Activated CD8-positive, alpha-beta memory T cell treated with anti-CD3 and anti-CD28 coated beads, Interleukin-2, amount 50 U/mL, for 24 hours (primary cell): ENCODE results near the gene ERC2.

Experiments
- DNase-seq: peaks from one replicate; pipeline ENCODE4 v3.0.0-alpha.2; 2020; ENCODE audit errors: extremely low read depth

The ERC2 gene

DNA sequence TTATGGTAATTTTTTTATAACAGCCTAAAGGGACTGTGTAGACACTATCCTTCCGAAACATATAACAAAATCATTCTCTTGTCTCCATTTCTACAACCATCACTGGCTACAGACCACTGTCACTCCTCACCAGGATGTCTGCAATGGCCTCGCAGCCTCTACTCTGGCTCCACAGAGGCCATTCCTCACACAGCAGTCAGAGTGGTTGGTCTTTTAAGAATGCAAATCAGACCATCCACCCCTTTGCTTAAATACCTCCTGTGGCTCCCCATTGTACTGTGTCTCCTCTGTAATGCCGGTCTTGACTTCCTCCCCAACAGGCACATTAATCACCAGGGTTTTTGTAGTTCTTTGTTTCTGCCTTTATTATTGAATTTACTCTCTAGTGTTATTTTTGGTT lies 344.8 kb downstream of the ERC2 start:
- no peak for DNase-seq

DNA sequence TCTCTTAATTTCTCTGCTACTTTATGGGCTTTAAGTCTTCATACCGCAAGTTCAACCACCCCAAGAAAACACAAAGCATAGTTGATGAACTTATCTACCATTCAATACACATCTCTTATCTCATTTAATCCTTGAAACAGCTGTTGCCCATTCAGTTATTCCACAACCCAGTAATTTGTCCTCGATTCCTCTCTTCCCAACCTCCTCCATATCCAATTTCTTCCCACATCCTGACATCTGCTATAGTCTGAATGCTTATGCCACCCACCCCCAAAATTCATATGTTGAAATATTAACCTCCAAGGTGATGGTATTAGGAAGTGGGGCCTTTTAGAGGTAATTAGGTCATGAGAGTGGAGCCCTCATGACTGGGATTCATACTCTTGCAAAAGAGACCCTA lies 345.4 kb downstream of the ERC2 start:
- DNase-seq: no peak

DNA sequence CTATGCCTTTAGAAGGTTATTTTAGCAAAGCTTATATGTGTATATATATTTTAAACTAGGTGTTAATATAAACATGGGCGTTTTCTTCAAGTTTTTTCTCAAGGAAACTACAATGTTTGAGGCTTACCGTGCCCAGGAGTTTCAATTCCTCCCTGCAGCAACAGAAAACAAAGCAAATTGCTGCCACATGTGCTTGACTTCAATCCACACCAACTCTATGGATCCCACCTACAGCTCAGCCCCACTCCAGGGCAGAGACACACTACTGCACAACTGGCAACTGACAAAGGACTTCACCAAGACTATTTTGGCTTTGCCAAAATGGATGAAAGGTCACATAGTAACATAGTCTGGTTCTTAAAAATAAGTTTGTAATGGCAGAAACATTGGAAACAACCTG lies 346.6 kb downstream of the ERC2 start:
- DNase-seq: no peak

DNA sequence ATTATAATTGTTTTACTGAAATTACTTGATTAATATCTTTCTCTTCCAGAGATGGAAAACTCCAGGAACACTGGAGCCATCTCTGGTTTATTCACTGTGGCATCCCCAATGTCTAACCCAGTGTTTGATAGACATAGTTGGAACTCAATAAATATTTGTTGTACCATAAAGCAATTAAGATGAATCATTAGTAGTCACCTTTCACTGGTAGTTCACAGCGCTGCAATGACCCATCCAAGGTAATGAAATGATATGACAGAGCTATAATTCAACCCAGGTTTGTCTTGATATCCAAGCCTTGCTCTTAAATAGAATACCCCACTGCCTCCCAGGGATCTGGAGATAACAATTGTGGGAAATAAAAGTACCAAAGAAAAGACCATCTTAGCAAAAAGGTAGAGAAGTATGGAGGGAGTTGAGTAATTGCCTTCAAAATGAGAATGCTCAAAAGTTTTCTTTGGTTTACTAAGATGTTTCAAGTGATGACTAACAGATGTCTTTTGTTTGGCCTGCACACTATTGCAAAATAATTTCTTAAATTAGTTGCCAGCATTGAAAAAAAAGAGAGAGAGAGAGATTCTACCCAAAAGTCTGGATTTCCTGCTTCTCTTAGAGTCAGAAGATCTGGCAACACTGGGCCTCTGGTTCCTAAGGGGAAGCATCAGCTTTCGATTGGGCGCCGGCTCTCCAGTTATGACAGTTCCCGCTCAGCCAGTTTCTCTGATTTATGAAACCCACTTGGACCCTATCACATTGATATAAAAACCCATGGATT lies 348.5 kb downstream of the ERC2 start:
- no peak for DNase-seq

DNA sequence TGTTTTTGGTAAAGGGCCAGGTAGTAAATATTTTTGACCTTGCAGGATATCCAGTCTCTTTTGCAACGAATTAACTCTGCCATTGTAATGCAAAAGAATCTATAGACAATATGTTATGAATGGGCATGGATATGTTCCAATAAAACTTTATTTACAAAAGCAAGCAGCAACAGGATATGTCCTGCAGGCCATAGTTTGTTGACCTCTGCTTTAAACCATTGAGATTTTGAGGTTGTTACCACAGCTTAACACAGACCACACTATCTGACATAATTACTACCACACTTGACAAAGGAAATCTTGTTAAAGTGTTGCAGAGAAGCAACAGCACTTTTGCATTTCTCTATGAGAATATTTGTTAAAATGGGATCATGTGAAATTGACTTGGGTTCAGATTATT lies 349.3 kb downstream of the ERC2 start:
- no peak for DNase-seq

DNA sequence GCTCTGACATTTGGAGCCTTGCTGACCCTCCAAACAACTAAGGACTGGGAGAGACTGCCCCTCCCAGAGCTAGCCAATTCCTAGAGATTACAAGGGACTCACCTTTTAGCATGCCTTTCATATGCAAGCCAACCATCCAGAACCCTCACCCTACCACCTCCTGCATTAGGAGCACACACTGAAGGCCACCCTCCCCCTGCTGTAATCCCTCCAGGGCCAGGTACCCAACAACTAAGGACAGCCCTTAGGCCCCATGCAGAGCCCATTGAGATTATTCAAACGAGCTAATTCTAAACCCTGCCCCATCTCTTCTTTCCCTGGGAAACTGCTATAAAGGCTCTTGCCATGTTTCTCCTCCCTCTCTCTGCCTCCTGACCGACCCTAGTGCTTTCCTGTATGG lies 352.6 kb downstream of the ERC2 start:
- DNase-seq: no peak

DNA sequence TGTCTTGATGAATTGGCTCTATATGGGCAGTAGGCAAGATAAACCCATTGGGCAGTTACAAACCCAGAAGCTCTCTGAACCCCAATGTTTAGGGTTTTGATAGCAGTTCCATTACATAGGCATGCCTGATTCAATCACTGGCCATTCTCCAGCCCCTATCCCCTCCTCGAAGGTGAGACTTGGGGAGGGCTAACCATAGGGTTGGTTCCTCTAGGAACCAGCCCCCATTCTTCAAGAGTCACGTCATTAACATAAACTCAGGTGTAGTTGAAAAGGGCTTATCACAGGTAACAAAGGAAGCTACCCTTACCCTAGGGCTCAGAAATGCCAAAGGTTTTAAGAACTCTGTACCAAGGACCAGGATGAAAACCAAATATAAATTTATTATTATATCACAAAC lies 353.1 kb downstream of the ERC2 start:
- DNase-seq: no peak

DNA sequence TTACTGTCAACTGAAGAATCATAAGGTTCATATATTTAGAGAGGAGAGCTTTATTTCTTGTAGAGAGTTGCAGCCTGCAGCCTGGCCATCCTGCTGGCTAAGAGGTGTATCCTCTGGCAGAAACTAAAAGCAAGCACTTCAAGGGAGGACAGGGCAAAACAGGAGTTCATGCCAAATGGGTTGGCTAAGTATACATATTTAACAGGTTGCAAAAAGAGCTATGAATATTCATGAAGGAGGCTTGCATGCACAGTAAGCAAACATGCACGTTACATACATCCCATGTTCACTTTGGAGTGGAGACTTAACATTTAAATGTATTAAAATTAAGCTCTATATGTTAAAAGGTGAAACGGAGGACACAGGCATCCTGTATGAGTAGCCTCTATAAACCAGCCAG lies 354.4 kb downstream of the ERC2 start:
- no peak for DNase-seq

DNA sequence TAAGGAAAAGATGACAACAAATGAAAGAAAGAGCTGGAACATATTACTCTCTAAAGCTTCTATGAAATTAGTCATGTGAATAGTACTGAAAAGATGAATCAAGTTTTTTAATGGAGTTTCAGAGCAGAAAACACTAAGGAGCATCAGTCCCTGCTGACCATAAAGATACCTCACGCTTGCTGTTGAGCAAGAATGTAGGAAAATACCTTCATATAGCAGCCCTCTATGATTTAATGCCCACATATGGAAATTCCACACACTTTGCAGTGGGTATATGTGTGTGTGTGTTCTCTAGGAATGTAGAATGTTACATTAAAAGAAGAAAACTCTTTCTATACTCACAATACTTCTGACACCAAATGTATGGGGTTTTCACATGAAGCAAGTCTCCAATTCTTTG lies 355.0 kb downstream of the ERC2 start:
- no peak for DNase-seq

DNA sequence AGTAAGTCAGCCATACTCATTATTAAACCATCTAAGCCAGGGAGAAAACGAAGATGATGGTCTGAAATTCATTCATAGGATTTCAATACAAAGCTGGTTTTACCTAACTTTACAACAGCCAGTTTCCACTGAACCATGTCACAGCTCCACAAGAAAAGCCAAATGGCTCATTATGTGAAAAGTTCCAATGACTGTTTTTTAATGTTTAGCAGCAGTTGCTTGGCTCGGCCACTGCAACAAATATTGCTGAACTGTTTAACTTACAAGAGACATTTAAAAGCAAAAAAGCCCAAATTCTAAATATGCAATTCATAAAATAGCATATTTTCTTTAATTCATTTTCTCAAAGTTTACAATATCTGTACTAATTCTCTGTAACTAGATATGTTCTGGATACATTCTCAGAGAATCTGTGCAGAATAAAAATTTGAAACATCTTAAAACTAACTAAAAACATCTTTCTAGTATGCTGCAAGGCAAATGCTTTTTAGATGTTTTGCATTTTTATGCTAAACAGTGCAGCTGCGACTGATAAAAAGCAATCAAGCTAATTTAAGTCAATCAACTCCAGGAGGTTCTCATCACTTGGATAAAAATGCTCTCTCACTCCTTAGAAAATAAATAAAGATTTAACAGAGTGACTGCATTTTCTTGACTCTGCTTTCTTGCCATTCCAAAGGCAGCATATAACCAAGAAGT lies 356.5 kb downstream of the ERC2 start:
- DNase-seq: no peak

DNA sequence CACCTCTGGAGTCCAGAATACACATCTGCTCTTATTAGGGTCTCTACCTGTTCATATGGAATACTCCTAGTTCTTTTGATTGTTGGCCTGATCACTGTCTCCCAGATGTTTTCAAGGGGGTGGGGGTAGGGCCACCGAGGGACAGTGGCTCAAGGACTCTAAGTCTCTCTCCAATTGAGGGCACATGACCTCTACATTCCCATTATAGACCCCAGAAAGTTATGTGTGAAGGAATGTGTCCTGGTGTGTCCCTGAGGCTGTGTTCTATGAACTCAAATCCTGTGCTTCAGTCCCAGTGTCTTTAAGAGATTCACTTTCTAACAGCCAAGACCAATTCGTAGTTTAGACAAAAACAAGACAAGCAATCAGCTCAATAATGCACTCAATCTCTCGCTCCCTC lies 357.4 kb downstream of the ERC2 start:
- no peak for DNase-seq

DNA sequence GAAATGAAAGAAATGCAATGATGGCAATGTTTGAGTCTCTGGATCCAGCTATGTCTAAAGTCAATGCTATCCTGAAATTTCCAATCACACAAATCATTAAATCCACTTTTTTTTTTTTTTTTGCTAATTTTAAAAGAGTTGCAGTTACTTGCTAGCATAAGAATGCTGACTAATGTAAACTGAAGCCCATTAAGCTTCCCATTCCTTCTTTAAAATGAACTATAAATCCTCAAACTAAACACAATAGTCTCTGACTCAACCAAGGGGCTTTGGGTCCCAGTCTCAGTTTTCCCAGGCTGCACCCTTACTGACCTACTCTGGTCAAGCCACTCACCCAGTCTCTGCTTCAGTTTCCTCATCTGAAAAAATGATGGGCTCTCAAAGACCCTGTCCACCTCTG lies 361.1 kb downstream of the ERC2 start:
- no peak for DNase-seq

DNA sequence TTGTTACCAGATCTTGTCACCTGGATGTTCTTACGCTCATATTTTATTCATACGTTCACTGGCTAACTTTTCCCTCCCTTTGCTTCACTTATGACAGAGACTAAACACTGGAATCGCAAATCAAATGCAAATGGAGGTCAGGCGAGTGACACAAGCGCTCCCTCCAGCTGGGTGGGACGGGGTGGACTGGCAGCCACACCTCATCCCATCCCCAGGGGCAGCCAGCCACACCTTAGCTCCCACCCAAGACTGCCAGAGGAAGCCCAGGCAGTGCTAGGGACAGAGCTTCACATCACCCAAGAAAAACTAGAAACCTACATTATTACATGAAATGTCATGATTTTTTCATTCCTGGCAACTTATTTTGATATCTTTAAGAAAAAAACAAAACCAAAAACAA lies 366.2 kb downstream of the ERC2 start:
- DNase-seq: no peak

DNA sequence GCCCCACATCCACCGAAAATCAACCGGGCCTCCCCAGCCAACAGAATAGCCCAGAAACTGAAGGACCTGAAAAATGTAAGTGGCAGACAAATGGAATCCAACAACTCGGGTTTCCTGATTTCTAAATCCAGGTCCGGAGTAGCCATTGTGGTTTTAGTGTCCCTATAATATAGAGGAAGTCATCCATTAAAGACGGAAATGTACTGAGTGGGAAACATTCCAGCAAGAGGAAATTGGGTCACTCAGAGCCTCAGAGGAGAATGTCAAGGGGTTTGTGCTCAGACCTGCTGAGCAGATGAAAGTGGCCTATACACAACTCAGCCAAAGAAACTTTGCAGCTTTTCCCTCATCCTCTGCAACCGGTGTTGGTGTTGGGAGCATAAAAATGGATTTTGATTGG lies 366.7 kb downstream of the ERC2 start:
- DNase-seq: no peak

DNA sequence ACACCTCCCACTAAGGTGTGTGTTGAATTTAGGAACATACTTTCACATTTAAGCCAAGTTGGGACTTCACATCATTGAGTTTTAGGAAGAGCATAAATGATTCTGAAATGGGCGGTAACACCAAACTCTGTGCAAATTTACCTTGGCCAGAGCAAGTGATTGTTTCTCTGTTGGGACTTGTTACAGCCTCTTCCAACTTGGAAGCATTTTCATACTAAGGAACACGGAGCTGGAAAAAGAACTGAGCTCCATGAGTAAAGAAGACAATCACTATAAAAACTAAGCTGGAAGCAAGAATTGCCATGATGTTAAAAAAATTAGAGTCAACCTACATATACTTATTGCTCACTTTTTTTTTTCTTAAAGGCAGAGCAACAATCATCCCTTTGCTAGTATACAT lies 371.3 kb downstream of the ERC2 start:
- no peak for DNase-seq

DNA sequence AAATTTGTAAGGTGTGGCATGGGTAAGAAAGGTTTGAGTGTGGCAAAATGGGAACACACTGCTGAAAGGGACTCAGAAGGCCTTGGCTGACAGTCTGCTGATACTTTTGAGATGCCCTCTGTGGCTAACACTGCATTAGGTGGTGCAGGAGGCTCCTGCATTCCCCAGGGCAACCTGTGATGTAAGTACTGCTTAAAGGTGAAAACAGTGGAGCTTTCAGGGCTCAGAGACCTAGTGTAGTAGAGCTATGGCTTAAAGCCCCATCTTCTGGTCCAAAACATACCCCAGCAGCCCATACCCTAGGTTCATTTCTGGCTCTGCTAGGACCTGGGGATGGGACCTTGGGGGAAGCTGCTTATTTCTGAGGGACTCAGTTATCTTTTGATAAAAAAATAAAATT lies 374.1 kb downstream of the ERC2 start:
- no peak for DNase-seq

DNA sequence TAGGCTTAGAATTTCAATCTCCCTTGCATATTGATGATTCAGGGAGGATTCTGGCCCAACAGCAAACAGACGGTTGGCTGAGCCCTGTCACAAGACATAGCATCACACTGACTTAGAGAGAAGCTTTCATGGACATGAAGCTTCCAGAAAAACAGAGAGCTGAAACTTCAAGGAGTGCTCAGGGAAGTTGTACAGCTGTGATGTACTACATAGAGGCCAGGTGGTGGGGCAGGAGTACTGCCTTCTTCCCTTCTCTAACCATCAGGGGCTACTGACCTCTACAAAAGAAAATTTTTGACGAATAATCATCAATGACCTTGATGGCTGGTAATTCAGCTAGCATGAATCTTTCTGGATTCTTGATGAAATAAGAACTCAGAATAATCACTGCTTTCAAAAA lies 378.5 kb downstream of the ERC2 start:
- no peak for DNase-seq

DNA sequence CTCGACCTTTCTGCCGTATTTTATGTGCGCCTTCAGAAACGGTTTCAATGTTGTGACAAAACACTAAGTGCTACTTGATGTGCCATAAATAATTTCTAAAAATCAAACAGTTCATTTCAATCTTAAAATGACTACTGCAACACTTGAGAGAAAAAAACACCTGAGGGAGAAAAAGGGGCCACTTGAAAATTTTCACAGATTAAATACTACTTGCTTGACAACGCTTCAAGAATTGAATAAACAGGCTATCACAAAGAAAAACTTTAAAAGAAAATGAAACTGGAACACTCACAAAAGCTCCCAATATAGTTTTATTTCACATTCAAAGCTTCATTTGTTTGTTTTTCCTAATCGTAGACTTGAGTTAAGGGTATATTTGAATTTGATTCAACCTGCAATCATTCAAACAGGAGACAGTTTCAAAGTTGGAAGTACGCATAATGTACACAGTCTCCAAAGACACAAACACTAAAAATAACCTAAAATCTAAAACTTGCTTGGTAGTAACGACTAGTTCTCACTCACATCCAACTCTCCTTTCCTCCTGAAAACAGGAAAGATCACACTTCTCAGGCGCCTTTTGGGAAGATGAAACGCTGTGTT lies 380.7 kb downstream of the ERC2 start:
- DNase-seq: no peak

DNA sequence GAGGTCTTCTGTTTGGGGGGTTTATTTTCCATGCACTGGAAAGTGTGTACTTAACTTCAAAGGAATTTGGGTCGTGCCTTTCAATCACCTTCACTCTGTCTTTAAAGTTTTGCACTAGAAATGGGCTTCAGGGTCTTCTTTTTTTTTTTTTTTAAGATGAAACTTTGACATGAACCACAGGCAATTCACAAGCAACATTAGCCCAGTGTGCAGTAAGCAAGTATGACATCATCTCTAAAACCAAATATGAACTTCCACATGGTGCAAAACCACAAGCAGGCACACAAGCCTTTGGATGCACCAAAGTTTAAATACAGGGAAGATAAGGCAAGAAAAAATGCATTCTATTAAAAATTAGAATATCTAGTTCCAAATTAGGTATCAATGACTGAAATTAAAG lies 381.9 kb downstream of the ERC2 start:
- no peak for DNase-seq

DNA sequence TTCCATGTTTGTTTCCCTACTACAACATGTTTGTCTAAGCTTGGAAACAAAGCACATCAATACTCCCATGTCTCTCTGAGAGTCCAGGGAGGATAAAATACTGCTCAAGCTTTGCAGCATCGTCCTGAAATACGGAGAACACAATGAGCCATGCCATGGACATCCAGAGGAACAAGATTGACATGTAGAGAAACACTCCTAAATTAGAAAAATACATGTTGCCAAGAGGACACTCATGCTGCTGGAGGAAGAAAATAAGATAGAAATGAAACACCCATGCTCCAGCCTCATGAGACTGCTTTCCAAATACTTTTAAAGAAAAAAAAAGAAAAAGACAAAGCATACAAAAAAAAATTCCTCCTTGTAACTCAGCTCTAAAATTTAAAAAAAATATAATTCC lies 387.0 kb downstream of the ERC2 start:
- DNase-seq: no peak

DNA sequence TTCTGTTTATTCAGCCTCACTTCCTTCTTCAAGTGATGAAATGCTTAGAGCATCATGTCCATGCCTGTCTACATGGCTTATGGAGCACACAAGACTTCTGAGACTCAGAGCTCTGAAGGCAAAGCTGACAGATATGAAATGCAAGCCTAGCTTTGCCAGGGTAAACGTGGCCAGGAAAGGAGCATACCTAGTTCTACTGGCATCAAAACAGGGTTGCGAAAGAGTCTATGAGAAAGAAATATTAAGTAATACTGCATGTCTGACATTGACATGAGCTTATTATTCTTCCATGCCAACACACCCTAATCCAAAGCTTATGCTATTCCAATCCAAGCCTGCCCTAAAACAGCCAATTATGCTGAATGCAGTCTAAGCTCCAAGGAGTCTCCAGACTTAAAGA lies 391.5 kb downstream of the ERC2 start:
- DNase-seq: no peak

DNA sequence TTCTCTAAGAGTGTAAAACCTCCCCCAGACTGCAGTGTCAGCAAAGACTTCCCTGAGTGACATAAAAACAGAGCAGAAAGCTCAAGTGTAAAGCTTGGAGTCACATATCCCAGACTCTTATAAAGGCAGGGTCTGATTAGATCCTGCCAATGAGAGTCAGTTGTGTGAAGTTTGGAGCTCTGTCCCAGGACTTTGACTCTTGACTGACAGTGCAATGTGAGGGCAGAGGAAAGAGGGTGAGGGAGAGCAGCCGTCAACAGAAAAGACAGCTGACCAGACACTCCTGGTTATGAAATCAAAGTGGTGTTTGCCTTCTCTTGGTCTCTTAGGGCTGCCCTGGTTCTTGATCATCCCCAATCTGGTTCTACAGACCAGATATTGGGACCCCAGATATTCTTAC lies 393.2 kb downstream of the ERC2 start:
- DNase-seq: no peak

DNA sequence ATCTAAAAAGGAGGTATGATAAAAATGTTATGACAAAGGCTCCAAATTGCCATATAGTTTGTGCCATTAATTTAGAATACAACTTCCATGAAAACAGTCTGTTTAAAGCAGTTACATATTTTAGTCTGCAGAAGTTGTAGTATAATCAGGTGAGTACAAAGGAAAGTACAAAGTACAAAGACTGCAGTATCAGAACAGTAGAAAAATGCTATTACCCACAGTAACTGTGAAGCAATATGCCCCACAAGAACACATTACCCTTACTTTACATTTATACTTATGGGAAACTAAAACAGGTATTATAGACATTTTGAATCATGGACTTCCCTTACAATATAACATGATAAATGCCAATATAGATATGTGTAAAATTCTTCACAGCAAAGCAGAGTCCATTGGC lies 398.5 kb downstream of the ERC2 start:
- no peak for DNase-seq
